HepG2 (cell line): ENCODE results near the gene TFCP2L1. TPM values are rescaled to one million over a fixed set of nuclear protein-coding genes. Genes with fewer than 3 reads are reported as not detected.

Experiments
- ATAC-seq: fragments of 200-7000 bp; cut with Tn5 transposase; 3 replicates; pipeline ENCODE4 v1.9.1; 2020; ENCODE audit warnings: mild to moderate bottlenecking, moderate library complexity
- BruUV-seq: library from RNA; stranded (reverse); fragments of 400-500 nt; replicated peaks from 2 replicates; lab custom pipeline; 2021; lab: Mats Ljungman, UMichigan
- CTCF ChIA-PET: fragments of 300-600 bp; formaldehyde crosslinking; extraction: SDS; loops from one replicate; lab custom pipeline; 2021; ENCODE audit warnings: low total read pairs, inconsistent platforms, low intra/inter-chr PET ratio; lab: Yijun Ruan, JAX
- POLR2A ChIA-PET: fragments of 350-600 bp; sonication (Branson Sonifier 250); formaldehyde crosslinking; loops from one replicate; lab custom pipeline; 2020; ENCODE audit warnings: antibody characterized with exemption, inconsistent platforms; lab: Yijun Ruan, JAX
- DNase-seq: peaks from one replicate; pipeline ENCODE4 v3.0.0-alpha.2; 2015; ENCODE audit warnings: low spot score
- FAIRE-seq: peaks from 3 replicates; lab custom pipeline; 2011; peaks lifted over from hg19 to GRCh38; lab: Jason Lieb, UNC
- H2AFZ ChIP-seq: one replicate; pipeline ENCODE4 v1.6.1; 2011; ENCODE audit warnings: low read length, inconsistent platforms
- H3K27ac ChIP-seq: fragments of 300-600 bp; 3 replicates; pipeline ENCODE4 v1.8.0; 2011; ENCODE audit warnings: mixed run types, mild to moderate bottlenecking, mixed read lengths, low read length, inconsistent platforms; ENCODE audit not compliant: insufficient read depth; ENCODE audit errors: extremely low read length
- H3K27me3 ChIP-seq, 2 experiments: fragments of 200-600 bp in 1 of 2; 2 replicates in 1 of 2; 3 replicates in 1 of 2; pipeline versions ENCODE4 v1.6.0 to v1.8.0; 2011; ENCODE audit warnings: low read length in 2 of 2, mild to moderate bottlenecking in 2 of 2, moderate library complexity in 2 of 2, inconsistent platforms in 1 of 2; ENCODE audit not compliant: insufficient read depth in 2 of 2, control insufficient read depth in 1 of 2
- H3K36me3 ChIP-seq, 2 experiments: fragments of 200-600 bp in 1 of 2; replicated peaks in 1 of 2; 2 replicates in 1 of 2; 3 replicates in 1 of 2; pipeline versions ENCODE4 v1.5.1 to v1.8.0; 2011; ENCODE audit warnings: low read length in 2 of 2, inconsistent platforms in 1 of 2; ENCODE audit not compliant: insufficient read depth in 2 of 2, control insufficient read depth in 1 of 2
- H3K4me1 ChIP-seq: 2 replicates; pipeline ENCODE4 v1.5.1; 2012; ENCODE audit warnings: low read length, inconsistent platforms; ENCODE audit not compliant: insufficient read depth
- H3K4me2 ChIP-seq: 2 replicates; pipeline ENCODE4 v1.6.0; 2011; ENCODE audit warnings: low read depth, low read length, inconsistent platforms
- H3K4me3 ChIP-seq, 3 experiments: fragments of 200-600 bp in 1 of 3; sonication (generic), shearing (Covaris generic) in 1 of 3; replicated peaks in 1 of 3; 2 replicates each; pipeline ENCODE4 v1.5.1; 2011 to 2016; ENCODE audit warnings: low read length in 3 of 3, inconsistent platforms in 2 of 3, low read depth in 2 of 3, mild to moderate bottlenecking in 2 of 3, control low read depth in 1 of 3, mixed read lengths in 1 of 3; ENCODE audit not compliant: insufficient read depth in 1 of 3
- H3K79me2 ChIP-seq: one replicate; pipeline ENCODE4 v1.6.1; 2011; ENCODE audit warnings: low read length, inconsistent platforms; ENCODE audit not compliant: insufficient read depth
- H3K9ac ChIP-seq: 2 replicates; pipeline ENCODE4 v1.6.0; 2011; ENCODE audit warnings: mild to moderate bottlenecking, low read depth, low read length, inconsistent platforms; ENCODE audit not compliant: insufficient read depth
- H3K9me3 ChIP-seq: 2 replicates; pipeline ENCODE4 v1.5.1; 2012; ENCODE audit warnings: mild to moderate bottlenecking, low read length
- H4K20me1 ChIP-seq: 2 replicates; pipeline ENCODE4 v1.6.0; 2011; ENCODE audit warnings: inconsistent platforms, mild to moderate bottlenecking, low read length, moderate library complexity; ENCODE audit not compliant: insufficient read depth
- DBP ChIP-seq: sonication (generic); formaldehyde crosslinking; IDR thresholded peaks from 2 replicates; pipeline ENCODE4 v1.4.0; 2020; ENCODE audit warnings: missing genetic modification reagents; ENCODE audit errors: not compliant biosample characterization
- ELF3 ChIP-seq: IDR thresholded peaks from 2 replicates; pipeline ENCODE4 v1.6.1; 2016; ENCODE audit warnings: missing genetic modification reagents, missing compliant biosample characterization
- GMEB1 ChIP-seq: sonication (generic); formaldehyde crosslinking; IDR thresholded peaks from 2 replicates; pipeline ENCODE4 v1.5.1; 2020; ENCODE audit warnings: missing genetic modification reagents, mild to moderate bottlenecking, borderline replicate concordance
- KDM1A ChIP-seq: IDR thresholded peaks from 2 replicates; pipeline ENCODE4 v1.6.1; 2016; ENCODE audit warnings: missing compliant biosample characterization
- KDM4B ChIP-seq: sonication (generic); formaldehyde crosslinking; IDR thresholded peaks from 2 replicates; pipeline ENCODE4 v1.4.0; 2020; ENCODE audit warnings: missing genetic modification reagents
- NONO ChIP-seq, 2 experiments: fragments of 450-650 bp in 1 of 2; sonication (generic) in 1 of 2; formaldehyde crosslinking in 1 of 2; IDR thresholded peaks in 1 of 2; conservative IDR thresholded peaks in 1 of 2; 2 replicates each; pipeline versions ENCODE4 v1.6.1 to v1.8.0; 2017 to 2022; ENCODE audit warnings: mild to moderate bottlenecking in 1 of 2, missing genetic modification reagents in 1 of 2, moderate library complexity in 1 of 2
- REXO4 ChIP-seq: sonication (generic); formaldehyde crosslinking; IDR thresholded peaks from 2 replicates; pipeline ENCODE4 v1.8.0; 2022; ENCODE audit warnings: missing genetic modification reagents, mild to moderate bottlenecking, borderline replicate concordance
- TBX3 ChIP-seq: fragments of 450-650 bp; IDR thresholded peaks from 2 replicates; pipeline ENCODE4 v1.6.1; 2017; ENCODE audit warnings: antibody characterized with exemption, mild to moderate bottlenecking, inconsistent platforms, borderline replicate concordance
- TCF7L2 ChIP-seq: IDR thresholded peaks from 2 replicates; pipeline ENCODE4 v1.6.1; 2011; ENCODE audit warnings: mild to moderate bottlenecking, low read depth, low read length, moderate library complexity
- WIZ ChIP-seq: sonication (generic); formaldehyde crosslinking; IDR thresholded peaks from 2 replicates; pipeline ENCODE4 v1.5.1; 2020; ENCODE audit warnings: mild to moderate bottlenecking, missing genetic modification reagents
- ZBTB46 ChIP-seq: sonication (generic); formaldehyde crosslinking; IDR thresholded peaks from 2 replicates; pipeline ENCODE4 v1.4.0; 2020; ENCODE audit warnings: mild to moderate bottlenecking, missing genetic modification reagents, borderline replicate concordance
- ZSCAN20 ChIP-seq: sonication (generic); formaldehyde crosslinking; IDR thresholded peaks from 2 replicates; pipeline ENCODE4 v1.4.0; 2020; ENCODE audit warnings: missing genetic modification reagents, mild to moderate bottlenecking, borderline replicate concordance
- WGBS: methylation state at CpG from one replicate; pipeline ENCODE4 v1.1.6; 2017; ENCODE audit warnings: low lambda C conversion rate; 5-methylcytosine and 5-hydroxymethylcytosine counted together
- in situ Hi-C: cut with HindIII; loops from 2 replicates; pipeline ENCODE4 v1.10.0; 2017; ENCODE audit warnings: low pct_unique_long_range_greater_than_20kb; ENCODE audit not compliant: extremely low pct_ligation_motif_present
- intact Hi-C: fragments of 100-400 bp; cut with micrococcal nuclease; formaldehyde crosslinking; loops from one replicate; pipeline ENCODE4 v1.10.0; 2022; ENCODE audit not compliant: unreplicated experiment
- polyA plus RNA-seq, 8 experiments: library from polyadenylated mRNA; depleted of rRNA in 3 of 8; stranded (reverse) in 7 of 8; unstranded in 1 of 8; fragments of >200 nt; fragmentation: Illumina TruSeq in 4 of 8; extraction: Trizol in 4 of 8; gene quantifications; 2 replicates each; pipeline versions ENCODE4 v1.2.1 to v1.2.3, GENCODE V29; 2011 to 2016; ENCODE audit warnings: low read depth in 4 of 8, missing spikeins in 1 of 8, mixed read lengths in 1 of 8; ENCODE audit not compliant: insufficient read depth in 1 of 8
- total RNA-seq, 5 experiments: library from RNA; depleted of rRNA; stranded (reverse); fragments of >200 nt; fragmentation: Illumina TruSeq; extraction: Trizol; gene quantifications; 2 replicates each; pipeline ENCODE4 v1.2.3, GENCODE V29; 2016; ENCODE audit warnings: low read depth in 1 of 5
- TF ChIP-seq, protein P1 (sequence below): sonication (generic); formaldehyde crosslinking; IDR thresholded peaks from 2 replicates; pipeline ENCODE4 v1.4.0; 2020; ENCODE audit warnings: missing genetic modification reagents
- TF ChIP-seq, protein P2 (sequence below): sonication (generic); formaldehyde crosslinking; IDR thresholded peaks from 2 replicates; pipeline ENCODE4 v1.4.0; 2020; ENCODE audit warnings: missing genetic modification reagents, borderline replicate concordance
- TF ChIP-seq, protein P3 (sequence below): sonication (generic); formaldehyde crosslinking; IDR thresholded peaks from 2 replicates; pipeline ENCODE4 v1.8.0; 2022; ENCODE audit warnings: mild to moderate bottlenecking, missing genetic modification reagents, borderline replicate concordance

The TFCP2L1 gene
- total and polyA plus RNA-seq, 2 of the 13 experiments (the other 11 are each of a cell fraction or from before 2014, with no cell fraction given), result under 0.01 TPM; not detected in 1

DNA sequence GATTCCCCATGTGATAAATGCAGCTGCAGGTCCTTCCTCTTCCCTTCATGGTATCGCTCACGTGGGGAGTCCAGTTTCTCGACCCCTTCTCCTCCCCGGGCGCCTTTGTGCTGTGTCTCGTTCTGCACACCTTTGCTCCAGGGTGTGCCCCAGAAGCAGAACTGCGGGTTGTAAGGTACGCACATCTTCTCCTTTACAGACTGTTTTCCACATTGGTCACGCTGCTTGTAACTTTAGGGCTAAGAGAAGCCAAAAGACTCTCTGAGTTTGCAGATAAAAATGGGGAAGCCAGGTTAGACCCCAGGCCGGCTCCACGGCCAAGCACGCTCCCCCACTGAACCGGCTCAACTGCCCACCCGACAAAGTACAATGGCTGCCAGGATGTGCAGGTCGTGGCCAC, 45.9 kb upstream of the TFCP2L1 start:
- intact Hi-C loops, result no loop called here
- Histone ChIP-seq H4K20me1 (no peaks in the 10 kb centered on the region), H3K4me3 (no peak overlapping the region), H3K4me1 (peaks cover 27% of the 10 kb centered on the region), H3K4me2 (no peak overlapping the region), H3K9me3 (no peaks in the 10 kb centered on the region), H2AFZ (no peak overlapping the region), H3K9ac (no peak overlapping the region), H3K79me2 (no peaks in the 10 kb centered on the region), H3K36me3 (no peaks in the 10 kb centered on the region), H3K27me3 (peaks cover 0 to 7% of the 10 kb centered on the region in 2 experiments; a peak in 1 of 5 replicates), H3K27ac (no peak overlapping the region)
- 81% methylated on average over 15 of the region's 15 CpGs for WGBS
- ChIA-PET POLR2A (no interaction called here), CTCF (no interaction called here)
- DNase-seq (no peak), FAIRE-seq (no peak), ATAC-seq (no peak)
- no TSS peak for BruUV-seq
- in situ Hi-C loops, result no loop called here
- TF ChIP-seq, protein P1, sequence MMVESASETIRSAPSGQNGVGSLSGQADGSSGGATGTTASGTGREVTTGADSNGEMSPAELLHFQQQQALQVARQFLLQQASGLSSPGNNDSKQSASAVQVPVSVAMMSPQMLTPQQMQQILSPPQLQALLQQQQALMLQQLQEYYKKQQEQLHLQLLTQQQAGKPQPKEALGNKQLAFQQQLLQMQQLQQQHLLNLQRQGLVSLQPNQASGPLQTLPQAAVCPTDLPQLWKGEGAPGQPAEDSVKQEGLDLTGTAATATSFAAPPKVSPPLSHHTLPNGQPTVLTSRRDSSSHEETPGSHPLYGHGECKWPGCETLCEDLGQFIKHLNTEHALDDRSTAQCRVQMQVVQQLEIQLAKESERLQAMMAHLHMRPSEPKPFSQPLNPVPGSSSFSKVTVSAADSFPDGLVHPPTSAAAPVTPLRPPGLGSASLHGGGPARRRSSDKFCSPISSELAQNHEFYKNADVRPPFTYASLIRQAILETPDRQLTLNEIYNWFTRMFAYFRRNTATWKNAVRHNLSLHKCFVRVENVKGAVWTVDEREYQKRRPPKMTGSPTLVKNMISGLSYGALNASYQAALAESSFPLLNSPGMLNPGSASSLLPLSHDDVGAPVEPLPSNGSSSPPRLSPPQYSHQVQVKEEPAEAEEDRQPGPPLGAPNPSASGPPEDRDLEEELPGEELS (CRISPR knock-in tag), result no peak
- TF ChIP-seq KDM1A, result no peak
- no peak for TF ChIP-seq ZBTB46 (CRISPR knock-in tag)
- no peak for TF ChIP-seq WIZ (CRISPR knock-in tag)
- no peak for TF ChIP-seq ZSCAN20 (CRISPR knock-in tag)
- no peak for TF ChIP-seq TBX3
- TF ChIP-seq DBP (CRISPR knock-in tag), result no peak
- TF ChIP-seq REXO4 (CRISPR knock-in tag), result no peak
- TF ChIP-seq, protein P2, sequence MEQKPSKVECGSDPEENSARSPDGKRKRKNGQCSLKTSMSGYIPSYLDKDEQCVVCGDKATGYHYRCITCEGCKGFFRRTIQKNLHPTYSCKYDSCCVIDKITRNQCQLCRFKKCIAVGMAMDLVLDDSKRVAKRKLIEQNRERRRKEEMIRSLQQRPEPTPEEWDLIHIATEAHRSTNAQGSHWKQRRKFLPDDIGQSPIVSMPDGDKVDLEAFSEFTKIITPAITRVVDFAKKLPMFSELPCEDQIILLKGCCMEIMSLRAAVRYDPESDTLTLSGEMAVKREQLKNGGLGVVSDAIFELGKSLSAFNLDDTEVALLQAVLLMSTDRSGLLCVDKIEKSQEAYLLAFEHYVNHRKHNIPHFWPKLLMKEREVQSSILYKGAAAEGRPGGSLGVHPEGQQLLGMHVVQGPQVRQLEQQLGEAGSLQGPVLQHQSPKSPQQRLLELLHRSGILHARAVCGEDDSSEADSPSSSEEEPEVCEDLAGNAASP (CRISPR knock-in tag), result no peak
- no peak for TF ChIP-seq GMEB1 (CRISPR knock-in tag)
- no peak for TF ChIP-seq TCF7L2
- TF ChIP-seq, protein P3, sequence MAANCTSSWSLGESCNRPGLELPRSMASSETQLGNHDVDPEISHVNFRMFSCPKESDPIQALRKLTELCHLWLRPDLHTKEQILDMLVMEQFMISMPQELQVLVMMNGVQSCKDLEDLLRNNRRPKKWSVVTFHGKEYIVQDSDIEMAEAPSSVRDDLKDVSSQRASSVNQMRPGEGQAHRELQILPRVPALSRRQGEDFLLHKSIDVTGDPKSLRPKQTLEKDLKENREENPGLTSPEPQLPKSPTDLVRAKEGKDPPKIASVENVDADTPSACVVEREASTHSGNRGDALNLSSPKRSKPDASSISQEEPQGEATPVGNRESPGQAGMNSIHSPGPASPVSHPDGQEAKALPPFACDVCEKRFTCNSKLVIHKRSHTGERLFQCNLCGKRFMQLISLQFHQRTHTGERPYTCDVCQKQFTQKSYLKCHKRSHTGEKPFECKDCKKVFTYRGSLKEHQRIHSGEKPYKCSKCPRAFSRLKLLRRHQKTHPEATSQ (CRISPR knock-in tag), result no peak
- no peak for TF ChIP-seq KDM4B
- TF ChIP-seq ELF3 (CRISPR knock-in tag), result no peak
- TF ChIP-seq NONO (IDR thresholded peaks at IDR 0.05), result no peak
- TF ChIP-seq NONO (CRISPR knock-in tag; conservative IDR thresholded peaks at IDR 0.05), result no peak
